HUES6 (cell line): Measurements from ENCODE around the gene SPINK4.

ENCODE experiments used
- H3K27ac ChIP-seq: 2 replicates; pipeline ENCODE4 v1.7.0; 2013; ENCODE audit warnings: low read depth, mild to moderate bottlenecking, low read length, inconsistent platforms
- H3K27me3 ChIP-seq: 2 replicates; pipeline ENCODE4 v1.6.1; 2013; ENCODE audit warnings: low read length; ENCODE audit not compliant: control insufficient read depth, insufficient read depth
- H3K36me3 ChIP-seq: 2 replicates; pipeline ENCODE4 v1.6.1; 2013; ENCODE audit warnings: low read length; ENCODE audit not compliant: control insufficient read depth, insufficient read depth
- H3K4me1 ChIP-seq: 2 replicates; pipeline ENCODE4 v1.6.1; 2013; ENCODE audit warnings: low read length; ENCODE audit not compliant: control insufficient read depth, insufficient read depth
- H3K4me3 ChIP-seq: 2 replicates; pipeline ENCODE4 v1.5.1; 2013; ENCODE audit warnings: low read depth, low read length
- H3K9ac ChIP-seq: one replicate; pipeline ENCODE4 v1.6.1; 2013; ENCODE audit warnings: mild to moderate bottlenecking, low read length
- H3K9me3 ChIP-seq: 2 replicates; pipeline ENCODE4 v1.6.1; 2013; ENCODE audit warnings: low read depth, low read length; ENCODE audit not compliant: control insufficient read depth, insufficient read depth

The SPINK4 gene

DNA sequence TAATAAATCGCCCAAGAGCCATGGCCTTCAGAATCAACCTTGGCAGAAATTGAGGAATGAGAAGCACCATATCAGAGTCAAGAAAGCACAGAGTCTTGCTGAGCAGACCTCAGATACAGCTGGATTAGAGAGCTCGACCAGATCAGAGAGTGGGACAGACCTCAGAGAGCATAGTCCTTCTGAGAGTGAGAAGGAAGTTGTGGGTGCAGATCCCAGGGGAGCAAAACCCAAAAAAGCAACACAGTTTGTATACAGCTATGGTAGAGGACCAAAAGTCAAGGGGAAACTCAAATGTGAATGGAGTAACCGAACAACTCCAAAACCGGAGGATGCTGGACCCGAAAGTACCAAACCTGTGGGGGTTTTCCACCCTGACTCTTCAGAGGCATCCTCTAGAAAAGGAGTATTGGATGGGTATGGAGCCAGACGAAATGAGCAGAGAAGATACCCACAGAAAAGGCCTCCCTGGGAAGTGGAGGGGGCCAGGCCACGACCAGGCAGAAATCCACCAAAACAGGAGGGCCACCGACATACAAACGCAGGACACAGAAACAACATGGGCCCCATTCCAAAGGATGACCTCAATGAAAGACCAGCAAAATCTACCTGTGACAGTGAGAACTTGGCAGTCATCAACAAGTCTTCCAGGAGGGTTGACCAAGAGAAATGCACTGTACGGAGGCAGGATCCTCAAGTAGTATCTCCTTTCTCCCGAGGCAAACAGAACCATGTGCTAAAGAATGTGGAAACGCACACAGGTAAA lies 54.9 kb downstream of the SPINK4 start:
- Histone ChIP-seq H3K27me3 (no peaks in the 10 kb centered on the region), H3K4me3 (no peak overlapping the region), H3K9ac (no peak overlapping the region), H3K27ac (no peak overlapping the region), H3K4me1 (peaks cover 4% of the 10 kb centered on the region; the same call in 1 of the 2 replicates), H3K9me3 (no peaks in the 10 kb centered on the region), H3K36me3 (peaks cover 78% of the 10 kb centered on the region)

DNA sequence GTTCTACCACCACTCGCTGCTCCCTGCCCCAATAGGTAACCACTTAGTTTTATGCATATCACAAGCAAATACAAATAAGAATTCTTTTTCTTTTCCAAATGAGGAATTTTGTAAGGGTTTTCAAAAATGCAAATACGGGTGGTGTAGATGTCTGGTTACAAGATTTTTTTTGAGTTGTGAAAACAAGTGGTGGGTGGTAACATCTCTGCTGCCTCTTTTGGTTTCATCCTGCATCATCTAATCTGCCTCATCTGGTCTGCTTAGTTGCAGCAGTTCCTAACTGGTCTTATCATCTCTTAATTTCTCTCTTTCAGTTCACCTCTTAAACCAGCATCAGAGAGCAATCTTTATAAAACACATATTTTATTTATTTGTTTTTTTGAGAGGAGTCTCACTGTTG lies 55.6 kb downstream of the SPINK4 start:
- no peaks in the 10 kb centered on the region for H3K27me3 ChIP-seq
- no peaks in the 10 kb centered on the region for H3K9me3 ChIP-seq
- H3K9ac ChIP-seq: no peak overlapping the region
- no peak overlapping the region for H3K4me3 ChIP-seq
- H3K27ac ChIP-seq: no peak overlapping the region
- peaks cover 84% of the 10 kb centered on the region for H3K36me3 ChIP-seq
- peaks cover 4% of the 10 kb centered on the region; the same call in 1 of the 2 replicates for H3K4me1 ChIP-seq

DNA sequence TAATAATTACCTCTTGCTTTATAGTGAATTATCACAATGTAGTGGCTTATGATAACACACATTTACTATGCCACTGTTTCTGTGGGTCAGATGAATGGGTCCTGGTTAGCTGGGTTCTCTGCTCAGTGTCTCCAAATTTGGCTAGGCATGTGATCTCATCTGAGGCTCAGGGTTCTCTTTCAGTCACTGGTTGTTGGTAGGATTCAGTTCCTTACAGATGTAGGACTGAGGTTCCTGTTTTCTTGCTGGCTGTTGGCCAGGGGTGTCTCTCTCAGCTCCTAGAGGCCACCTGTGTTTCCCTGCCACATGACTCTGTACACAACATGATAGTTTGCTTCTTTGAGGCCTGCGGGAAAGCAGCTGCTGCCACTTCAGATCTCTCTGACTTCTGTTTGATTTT lies 57.5 kb downstream of the SPINK4 start:
- H3K4me1 ChIP-seq: no peaks in the 10 kb centered on the region
- peaks cover 94% of the 10 kb centered on the region for H3K36me3 ChIP-seq
- no peak overlapping the region for H3K9ac ChIP-seq
- no peaks in the 10 kb centered on the region for H3K27me3 ChIP-seq
- no peak overlapping the region for H3K4me3 ChIP-seq
- no peaks in the 10 kb centered on the region for H3K9me3 ChIP-seq
- H3K27ac ChIP-seq: no peak overlapping the region
